ENCODE results near the gene MIB1.

MIB1 gene

DNA sequence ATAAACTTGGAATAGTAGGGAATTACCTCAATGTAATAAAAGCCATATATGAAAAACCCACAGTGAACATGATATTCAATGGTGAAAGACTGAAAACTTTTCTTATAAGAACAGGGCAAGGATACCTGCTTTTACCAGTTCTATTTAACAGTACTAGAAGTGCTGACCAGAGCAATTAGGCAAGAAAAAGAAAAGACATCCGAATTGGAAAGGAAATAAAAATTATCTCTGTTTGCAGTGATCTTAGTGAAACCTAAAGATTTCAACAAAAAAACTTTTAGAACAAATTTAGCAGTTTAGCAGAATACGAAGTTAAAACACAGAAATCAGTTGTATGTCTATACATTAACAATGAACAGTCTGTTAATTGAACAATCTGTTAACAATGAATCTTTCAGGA, 69.1 kb downstream of the MIB1 start:
- DNase-seq (ENCODE audit: low read depth in 1 of 2, low spot score in 1 of 2), result no peak

DNA sequence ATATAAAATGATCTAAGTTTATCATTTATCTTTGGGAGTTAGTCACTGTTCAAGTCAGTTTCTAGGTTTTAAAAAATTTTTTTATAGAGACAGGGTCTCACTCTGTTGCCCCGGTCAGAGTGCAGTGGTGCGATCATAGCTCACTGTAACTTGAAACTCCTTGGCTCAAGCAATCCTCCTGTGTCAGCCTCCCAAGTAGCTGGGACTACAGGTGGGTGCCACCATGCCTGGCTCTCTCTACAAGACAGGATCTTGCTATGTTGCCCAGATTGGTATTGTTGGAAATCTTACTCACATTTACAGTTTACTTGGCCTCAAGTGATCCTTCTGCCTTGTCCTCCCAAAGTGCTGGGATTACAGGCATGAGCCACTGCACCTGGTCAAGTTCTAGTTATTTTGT, 74.5 kb downstream of the MIB1 start:
- no peak for DNase-seq (ENCODE audit: low read depth in 1 of 2, low spot score in 1 of 2)

DNA sequence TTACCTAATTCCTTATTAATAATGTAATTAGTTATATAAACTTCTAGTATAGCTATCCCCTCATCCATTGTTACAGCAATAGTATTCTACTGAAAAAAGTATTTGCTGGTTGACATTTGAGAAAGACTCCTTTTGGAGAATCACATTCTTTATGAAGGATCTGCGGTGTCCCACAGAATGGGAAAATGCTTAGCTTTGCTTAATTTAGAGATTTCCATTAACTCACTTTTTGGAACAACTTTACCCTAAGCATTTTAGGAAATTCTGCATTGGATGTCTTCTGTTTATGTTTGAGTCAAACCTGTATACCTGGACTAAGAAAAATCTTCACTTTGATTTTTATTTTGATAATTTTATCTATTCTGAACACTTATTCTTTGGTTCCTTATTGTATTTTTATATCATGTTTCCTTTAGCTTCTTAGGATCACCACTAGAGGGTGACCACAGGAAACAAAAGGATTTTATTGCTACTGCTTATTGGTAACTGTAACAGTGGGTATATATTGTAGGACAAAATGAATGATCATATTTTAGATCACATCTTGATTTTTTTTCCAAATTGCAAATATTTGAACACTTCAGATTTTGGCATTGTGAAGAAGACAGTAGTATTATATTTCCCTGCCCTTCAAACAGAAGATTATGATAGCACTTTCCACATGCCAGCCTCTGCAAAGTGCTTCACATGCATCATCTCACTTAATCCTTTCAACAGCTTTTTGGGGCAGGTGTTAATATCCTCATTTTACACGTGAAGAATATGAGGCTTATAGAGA, 79.6 kb downstream of the MIB1 start:
- DNase-seq (ENCODE audit: low read depth in 1 of 2, low spot score in 1 of 2), result no peak

DNA sequence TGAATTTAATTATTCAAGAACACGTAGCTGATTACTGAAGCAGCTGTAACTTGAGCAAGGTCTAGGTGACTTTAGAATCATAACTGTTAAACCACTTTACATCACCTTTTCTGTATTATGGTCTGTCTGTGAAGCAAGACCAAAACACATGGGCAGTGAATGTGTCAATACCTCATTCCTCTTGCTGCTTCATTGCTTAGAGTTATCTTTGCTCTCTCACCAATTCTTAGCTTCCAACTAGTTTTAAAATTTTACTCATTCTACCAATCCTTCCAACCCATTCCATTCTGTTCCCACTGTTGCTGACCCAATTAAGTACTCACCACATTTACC, 80.2 kb downstream of the MIB1 start:
- no peak for DNase-seq (ENCODE audit: low read depth in 1 of 2, low spot score in 1 of 2)

DNA sequence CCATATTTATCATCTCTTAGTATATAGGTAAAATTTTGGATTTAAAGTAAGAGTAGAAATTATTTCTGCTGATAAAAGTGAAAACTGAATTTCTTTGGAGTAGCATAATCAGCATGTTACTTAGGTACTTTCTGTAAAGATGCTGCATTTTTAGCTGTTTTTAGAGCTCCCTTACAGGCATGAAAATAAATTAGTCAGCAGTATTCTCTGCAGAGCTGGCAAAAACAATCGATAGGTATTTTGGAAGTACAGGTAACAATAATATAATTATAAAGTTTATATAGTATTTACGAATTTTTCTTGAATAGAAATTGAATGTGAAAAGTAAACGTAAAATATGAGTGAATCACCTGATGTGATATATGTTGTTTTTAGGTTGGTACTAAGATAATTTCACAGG, 83.3 kb downstream of the MIB1 start:
- no peak for DNase-seq (ENCODE audit: low read depth in 1 of 2, low spot score in 1 of 2)

DNA sequence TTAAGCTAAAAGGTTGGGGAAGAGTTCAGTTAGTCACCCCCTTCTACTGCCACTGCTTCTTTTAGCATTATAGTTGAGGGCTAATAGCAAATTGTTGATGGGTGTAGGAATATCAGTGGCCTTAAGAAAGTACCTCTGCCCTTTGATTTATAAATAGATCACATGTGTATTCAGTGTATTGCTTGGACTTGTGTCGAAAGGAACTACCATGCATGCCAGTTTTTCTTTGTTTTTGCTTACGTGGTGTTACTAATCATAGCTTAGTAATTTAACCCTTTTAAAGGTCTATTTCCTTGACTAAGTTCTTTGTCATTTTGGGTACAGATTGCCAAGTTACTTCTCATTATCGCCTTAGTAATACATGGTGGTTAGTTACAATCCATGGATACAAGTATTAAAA, 85.6 kb downstream of the MIB1 start:
- no peak for DNase-seq (ENCODE audit: low read depth in 1 of 2, low spot score in 1 of 2)

DNA sequence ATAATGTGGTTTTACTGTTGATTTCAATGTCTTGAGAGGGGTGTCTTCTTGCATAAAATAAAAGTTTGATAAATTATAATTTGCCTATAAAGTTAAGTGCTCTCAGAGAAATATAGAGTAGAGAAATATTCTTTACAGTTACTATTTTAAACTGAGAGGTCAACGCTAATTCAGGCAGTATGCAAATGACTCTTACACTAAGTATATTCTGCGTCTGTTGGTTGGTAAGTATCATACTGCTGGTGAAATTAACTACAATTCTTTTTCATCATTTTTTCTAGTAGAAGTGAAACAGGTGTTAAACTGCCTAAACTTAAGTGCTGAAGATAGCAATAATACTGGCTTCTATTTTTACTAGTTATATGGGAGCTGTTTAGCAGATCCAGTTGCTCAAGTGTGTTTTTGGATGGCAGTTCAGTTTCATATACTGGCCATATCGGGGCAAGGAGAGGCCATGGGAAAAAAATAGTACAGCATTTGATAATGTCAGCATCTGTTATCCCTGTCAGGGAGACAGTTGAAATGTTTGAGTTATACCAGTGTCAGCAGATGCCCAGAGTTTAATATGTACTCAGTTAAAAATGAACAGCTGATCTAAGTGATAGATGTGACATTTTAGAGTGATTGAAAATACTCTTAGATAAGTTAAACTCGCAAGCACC, 86.2 kb downstream of the MIB1 start:
- DNase-seq (ENCODE audit: low read depth in 1 of 2, low spot score in 1 of 2), result no peak

DNA sequence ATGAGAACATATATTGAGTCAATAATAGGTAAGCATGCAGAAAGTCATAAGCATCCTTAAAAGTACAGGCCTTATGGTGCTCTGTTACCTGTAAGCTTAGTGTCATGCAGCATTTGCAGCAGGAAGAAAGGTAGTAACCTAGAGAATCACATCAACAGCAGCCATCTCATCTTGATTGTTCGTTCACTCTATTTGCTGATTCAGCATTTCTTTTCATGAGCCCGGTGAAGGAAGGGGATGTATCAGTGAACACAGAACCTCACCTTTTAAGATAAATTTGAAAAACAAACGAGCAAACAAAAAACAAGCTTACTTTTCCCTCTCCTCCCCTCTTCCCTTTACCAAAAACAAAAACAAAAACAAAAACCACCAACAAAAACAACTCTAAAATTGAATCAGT, 89.9 kb downstream of the MIB1 start:
- no peak for DNase-seq (ENCODE audit: low read depth in 1 of 2, low spot score in 1 of 2)

DNA sequence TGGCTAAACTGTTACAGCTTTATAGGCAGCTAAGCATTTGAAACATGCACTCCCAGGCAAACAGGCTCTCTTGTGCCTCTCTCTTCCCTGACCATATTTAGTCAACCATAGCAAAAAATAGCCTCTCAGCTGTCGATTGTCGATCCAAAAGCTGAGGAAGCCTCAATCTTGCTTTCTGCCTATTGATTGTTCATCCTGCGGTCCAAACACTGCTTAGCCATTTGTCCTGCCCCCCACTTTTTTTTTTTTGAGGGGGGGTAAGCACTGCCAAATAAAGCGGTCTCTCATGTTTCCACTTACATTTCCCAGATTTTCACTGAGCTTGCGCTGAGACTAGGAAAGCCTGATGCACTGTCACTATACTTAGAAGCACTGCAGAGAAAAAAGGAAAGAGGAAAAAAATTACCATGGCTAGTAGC, 90.8 kb downstream of the MIB1 start:
- DNase-seq (ENCODE audit: low read depth in 1 of 2, low spot score in 1 of 2), result no peak

DNA sequence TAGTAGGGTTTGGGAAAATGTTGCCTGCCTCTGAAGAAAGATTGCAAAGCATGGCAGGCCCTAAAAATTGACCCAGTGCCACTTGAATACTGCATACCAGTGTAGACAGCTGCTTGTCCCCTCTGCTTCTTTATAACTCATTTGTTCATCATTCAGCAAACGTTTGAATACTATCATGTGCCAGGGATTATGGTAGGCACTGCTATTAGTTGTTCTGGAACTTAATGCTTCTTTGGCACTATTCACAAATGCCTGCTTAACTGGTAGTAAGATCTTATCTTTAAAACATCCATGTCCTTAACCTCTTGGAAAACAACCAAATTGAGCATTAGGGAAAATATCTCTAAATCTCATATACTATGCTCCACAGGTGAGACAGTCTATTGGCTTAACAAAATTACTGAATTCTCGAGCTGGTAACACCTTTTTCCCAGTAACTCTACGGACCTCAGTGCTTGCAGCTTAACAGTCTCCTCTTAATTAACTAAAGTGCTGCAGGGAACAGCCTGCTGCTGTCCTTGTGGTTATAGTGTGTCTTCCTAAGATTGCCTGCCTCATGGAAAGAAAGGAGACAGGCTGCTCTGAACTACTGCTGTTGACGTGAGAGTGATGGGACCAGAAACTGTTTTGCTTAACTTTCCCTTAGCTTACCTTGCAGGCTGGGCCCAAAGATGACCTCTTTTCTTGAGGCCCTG, 93.2 kb downstream of the MIB1 start:
- no peak for DNase-seq (ENCODE audit: low read depth in 1 of 2, low spot score in 1 of 2)

DNA sequence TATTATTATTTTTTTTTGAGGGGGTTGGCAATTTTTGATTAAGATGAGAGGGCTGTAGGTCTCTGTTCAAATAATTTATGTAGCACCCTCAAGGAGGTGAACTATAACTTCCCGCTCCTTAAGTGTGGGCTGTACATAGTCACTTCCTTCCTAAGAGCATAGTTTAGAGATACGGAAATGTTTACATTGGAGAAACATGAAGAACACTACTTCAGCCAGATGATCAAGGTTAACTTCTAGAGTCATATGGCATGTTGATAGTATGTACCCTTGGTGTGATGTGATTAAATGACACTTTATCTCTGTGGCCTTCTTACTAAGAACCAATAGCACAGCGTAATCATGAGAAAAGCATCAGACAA, 93.7 kb downstream of the MIB1 start:
- no peak for DNase-seq (ENCODE audit: low read depth in 1 of 2, low spot score in 1 of 2)

DNA sequence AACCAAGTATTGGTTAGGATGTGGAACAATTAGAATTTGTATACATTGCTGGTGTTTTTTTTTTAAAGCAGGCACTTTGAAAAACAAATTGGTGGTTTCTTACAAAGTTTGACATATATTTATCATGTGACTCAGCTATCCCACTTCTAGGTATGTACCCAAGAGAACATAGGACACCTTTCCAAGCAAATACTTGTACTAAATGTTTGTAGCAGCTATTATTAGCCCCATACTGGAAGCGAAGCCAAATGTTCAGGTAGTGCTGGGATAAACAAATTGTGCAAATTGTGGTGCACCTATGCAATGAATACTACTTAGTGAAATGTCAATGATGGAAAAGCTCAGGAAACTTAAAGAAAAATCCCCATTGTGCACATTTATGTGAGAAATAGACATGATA, 101.0 kb downstream of the MIB1 start:
- DNase-seq (ENCODE audit: low read depth in 1 of 2, low spot score in 1 of 2), result no peak

DNA sequence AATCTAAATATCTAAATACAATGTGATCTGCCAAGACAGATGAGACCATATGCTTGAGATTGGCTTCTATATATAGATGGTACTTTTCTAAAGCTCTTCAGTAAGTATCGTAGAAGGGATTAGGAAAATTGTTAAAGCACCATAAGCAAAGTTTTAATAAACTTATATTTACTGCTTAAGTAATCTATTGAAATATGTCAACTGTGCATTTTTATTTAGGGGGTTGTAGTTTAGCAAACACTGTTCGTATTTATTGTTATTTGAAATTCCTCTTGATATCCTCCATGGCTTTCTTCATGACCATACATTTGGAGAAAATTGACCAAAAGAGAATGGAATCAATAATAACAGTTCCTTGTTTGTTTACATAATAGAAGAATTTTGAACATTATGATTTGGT, 102.7 kb downstream of the MIB1 start:
- DNase-seq (ENCODE audit: low read depth in 1 of 2, low spot score in 1 of 2), result no peak

DNA sequence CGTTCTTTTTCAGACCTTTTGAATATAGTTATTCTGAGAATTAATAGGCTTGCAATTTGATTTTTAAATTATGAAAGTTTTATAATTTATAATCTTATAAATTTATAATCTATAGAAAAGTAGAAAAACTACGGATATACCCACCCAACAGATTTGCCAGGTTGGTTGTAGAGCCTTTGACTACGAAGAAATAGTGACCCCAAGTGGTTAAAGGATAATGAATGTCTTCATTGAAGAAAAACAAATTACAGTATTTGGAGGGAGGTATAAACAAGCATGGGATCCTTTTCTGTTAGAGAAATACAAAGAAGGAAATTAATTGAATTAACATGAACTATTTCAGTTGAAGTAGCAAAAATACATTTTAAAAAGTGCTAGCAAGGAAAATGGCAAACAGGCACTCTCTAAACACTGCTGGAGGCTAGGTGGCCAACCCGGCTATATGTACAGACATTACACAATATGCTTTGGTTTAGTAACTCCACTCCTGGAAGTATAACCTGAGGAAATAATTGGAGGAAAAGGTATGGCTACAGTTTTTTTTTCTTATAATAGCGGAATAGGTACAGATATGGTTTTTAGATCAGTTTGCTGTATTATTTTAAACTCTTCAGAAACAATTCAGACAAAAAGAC, 110.9 kb downstream of the MIB1 start:
- no peak for DNase-seq (ENCODE audit: low read depth in 1 of 2, low spot score in 1 of 2)

DNA sequence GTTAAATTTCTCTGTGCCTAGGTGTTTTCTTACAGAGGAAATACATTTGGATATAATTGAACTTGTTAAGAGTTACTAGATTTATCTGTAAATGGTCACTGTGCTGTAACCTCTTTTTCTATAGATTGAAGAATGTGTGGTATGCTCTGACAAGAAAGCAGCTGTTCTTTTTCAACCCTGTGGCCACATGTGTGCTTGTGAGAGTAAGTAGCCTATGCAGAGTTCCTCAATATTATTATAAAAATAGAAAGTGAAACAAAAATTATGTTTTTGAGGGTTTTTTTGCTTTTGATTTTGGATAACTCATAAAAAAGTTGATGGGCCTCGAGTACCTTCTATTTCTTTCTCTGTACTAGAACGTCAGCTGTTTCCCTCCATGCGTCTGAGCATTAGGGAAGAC, 112.4 kb downstream of the MIB1 start:
- no peak for DNase-seq (ENCODE audit: low read depth in 1 of 2, low spot score in 1 of 2)

DNA sequence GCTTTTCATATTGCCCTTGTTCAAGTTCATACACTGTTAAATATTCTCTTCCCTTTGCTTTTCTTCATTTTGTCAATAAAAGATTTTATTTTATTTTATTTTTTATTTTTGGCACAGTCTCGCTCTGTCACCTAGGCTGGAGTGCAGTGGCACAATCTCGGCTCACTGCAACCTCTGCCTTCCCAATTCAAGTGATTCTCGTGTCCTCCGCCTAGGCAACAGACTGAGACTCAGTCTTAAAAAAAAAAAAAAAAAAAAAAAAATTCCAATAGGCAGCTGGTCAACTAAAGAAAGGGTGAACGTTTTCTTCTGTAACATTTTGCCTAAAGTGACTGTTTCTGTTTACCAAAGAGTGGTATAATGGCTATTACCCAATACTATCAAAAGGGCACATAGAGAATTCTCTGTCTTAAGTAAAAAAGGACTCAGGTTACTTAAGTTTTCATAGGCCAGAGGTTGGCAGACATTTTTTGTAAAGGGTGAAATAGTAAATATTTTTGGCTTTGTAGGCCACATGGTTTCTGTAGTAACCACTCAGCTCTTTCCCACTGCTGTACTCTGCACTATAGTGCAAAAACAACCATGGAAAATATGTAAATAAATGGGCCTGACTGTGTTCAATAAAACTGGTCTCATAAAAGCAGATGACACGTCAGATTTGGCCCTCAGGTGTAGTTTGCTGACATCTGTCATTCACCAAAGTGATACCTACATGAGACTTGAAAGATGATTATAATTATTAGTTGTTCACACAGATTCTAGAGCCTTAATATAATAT, 113.4 kb downstream of the MIB1 start:
- DNase-seq (ENCODE audit: low read depth in 1 of 2, low spot score in 1 of 2), result no peak

DNA sequence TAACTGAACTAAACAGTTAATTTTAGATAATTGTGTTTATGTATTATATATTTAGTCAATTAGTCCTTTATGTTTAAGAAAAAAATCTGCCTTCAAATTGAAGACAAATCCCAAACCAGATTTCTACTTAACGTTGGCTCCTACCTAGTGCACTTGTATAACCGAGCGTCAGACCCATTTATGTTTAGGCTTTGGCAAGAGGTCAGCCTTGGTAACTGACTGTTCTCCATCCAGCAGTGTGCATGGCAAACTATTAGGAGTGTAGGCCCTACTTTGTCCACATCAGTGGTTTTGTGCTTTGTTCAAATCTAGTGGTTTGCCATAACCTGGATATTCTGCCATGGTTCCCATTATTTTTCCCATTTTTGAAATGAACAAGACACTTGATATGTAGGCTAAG, 114.8 kb downstream of the MIB1 start:
- no peak for DNase-seq (ENCODE audit: low read depth in 1 of 2, low spot score in 1 of 2)

DNA sequence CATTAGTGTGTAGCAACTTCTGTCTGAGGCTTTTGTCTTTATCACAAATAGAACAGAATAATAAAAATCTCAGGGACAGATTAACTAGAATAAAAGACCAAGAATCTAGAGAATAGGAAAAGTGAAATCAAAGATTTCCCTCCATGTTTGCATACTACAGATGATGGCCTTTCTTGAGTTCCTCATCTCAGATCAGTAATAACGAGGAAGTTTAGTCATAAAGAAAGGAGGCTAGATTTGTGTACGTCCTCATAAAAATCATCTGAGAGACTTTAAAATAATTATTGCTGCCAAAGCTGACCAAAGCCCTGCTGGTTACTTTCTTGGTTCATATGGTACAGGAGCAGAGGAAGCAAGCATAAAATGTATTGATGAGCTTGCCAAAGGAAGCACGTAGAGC, 117.3 kb downstream of the MIB1 start:
- DNase-seq (ENCODE audit: low read depth in 1 of 2, low spot score in 1 of 2), result no peak

DNA sequence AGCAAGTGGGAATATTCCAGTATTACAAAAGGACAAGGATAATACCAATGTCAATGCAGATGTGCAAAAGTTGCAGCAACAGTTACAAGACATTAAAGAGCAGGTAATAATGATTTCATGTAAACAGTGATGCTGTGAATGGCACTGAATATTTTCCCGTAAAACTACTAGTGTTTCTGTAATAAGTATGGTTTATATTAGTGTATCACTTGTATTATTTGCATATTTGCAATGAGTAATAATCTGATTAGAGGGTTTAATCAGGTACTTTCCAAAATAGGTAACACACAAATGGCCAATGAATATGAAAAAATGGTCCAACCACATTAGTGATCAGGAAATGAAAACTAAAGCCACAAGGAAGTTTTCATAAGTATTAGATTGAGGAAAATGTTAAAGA, 118.0 kb downstream of the MIB1 start:
- DNase-seq (ENCODE audit: low read depth in 1 of 2, low spot score in 1 of 2), result no peak

DNA sequence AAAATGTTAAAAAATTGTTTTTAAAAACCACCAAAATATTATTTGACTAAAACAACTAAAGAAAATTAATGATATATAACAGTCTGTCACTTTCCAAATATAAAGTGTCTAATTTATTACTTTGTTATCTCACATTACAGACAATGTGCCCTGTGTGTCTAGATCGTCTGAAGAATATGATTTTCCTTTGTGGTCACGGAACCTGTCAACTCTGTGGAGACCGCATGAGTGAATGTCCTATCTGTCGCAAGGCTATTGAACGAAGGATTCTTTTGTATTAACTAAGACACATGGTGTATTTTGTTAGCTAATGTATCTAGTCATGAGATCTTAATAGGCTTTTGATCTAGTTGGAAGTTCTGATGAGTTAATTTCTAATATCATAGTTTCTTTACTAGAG, 123.8 kb downstream of the MIB1 start:
- no peak for DNase-seq (ENCODE audit: low read depth in 1 of 2, low spot score in 1 of 2)

DNA sequence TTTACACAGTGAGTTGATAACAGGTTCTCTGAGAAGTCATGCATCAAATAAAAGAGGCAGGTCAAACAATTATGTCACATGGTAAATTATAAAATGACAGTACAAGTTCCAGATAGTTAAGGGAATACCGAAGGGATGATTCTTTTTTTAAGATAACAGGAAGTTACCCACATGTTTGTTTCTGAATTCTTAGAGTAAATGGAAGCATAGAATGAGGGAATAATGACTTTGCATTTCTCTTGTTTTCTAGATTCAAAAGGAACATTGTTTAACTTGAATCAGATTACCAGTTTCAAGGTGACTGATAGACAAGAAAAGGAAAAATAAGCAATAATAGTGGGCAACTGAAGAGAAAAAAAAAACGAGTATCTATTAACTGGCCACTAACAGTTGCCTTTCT, 124.5 kb downstream of the MIB1 start:
- DNase-seq (ENCODE audit: low read depth in 1 of 2, low spot score in 1 of 2), result no peak
